SK-N-SH (cell line): ENCODE measurements around the gene PLEKHM3. TPM values are rescaled to one million over a fixed set of nuclear protein-coding genes. Genes with fewer than 3 reads are reported as not detected.
A peak's percentile ranks its signal among the peaks of the same experiment; 100 is the strongest.

Experiments used
- CTCF ChIA-PET: fragments of 300-600, 350-600 bp; formaldehyde crosslinking; extraction: SDS; loops from one replicate; lab custom pipeline; 2021; lab: Yijun Ruan, JAX
- POLR2A ChIA-PET: fragments of 350-600 bp; sonication (Branson Sonifier 250); formaldehyde crosslinking; extraction: SDS; loops from one replicate; lab custom pipeline; 2020; ENCODE audit warnings: antibody characterized with exemption, inconsistent platforms; lab: Yijun Ruan, JAX
- DNase-seq: peaks from one replicate; pipeline ENCODE4 v3.0.0; 2012
- H2AFZ ChIP-seq: fragments of 200-600 bp; sonication (generic); 2 replicates; pipeline ENCODE4 v1.8.1; 2016; ENCODE audit warnings: antibody characterized with exemption, mild to moderate bottlenecking, low read depth
- H3F3A ChIP-seq: fragments of 200-600 bp; sonication (generic); replicated peaks from 2 replicates; pipeline ENCODE3; 2016; ENCODE audit warnings: antibody characterized with exemption, mild to moderate bottlenecking; ENCODE audit not compliant: insufficient read depth
- H3K27ac ChIP-seq, 2 experiments: fragments of 200-500 bp in 1 of 2; fragments of 200-600 bp in 1 of 2; sonication (Bioruptor generic) in 1 of 2; sonication (generic), shearing (Covaris generic) in 1 of 2; 2 replicates each; pipeline versions ENCODE4 v1.5.1 to v1.6.1; 2014 to 2016; ENCODE audit warnings: low read depth in 2 of 2, inconsistent platforms in 1 of 2, low read length in 1 of 2, mild to moderate bottlenecking in 1 of 2, mixed read lengths in 1 of 2
- H3K27me3 ChIP-seq: fragments of 200-600 bp; sonication (generic), shearing (Covaris generic); 2 replicates; pipeline ENCODE4 v1.6.1; 2016; ENCODE audit warnings: mixed run types; ENCODE audit not compliant: insufficient read depth
- H3K36me3 ChIP-seq, 2 experiments: fragments of 200-500 bp in 1 of 2; fragments of 200-600 bp in 1 of 2; sonication (Bioruptor generic) in 1 of 2; sonication (generic) in 1 of 2; replicated peaks in 1 of 2; 2 replicates each; pipeline versions ENCODE3 to v1.5.1; 2014 to 2016; ENCODE audit warnings: low read length in 1 of 2, mild to moderate bottlenecking in 1 of 2; ENCODE audit not compliant: insufficient read depth in 2 of 2, control insufficient read depth in 1 of 2
- H3K4me1 ChIP-seq, 2 experiments: fragments of 200-500 bp in 1 of 2; fragments of 200-600 bp in 1 of 2; sonication (Bioruptor generic) in 1 of 2; sonication (generic), shearing (Covaris generic) in 1 of 2; 2 replicates each; pipeline versions ENCODE4 v1.5.1 to v1.6.1; 2014 to 2016; ENCODE audit warnings: low read depth in 1 of 2, low read length in 1 of 2, mixed run types in 1 of 2; ENCODE audit not compliant: insufficient read depth in 2 of 2, control insufficient read depth in 1 of 2
- H3K4me2 ChIP-seq: fragments of 200-600 bp; sonication (generic), shearing (Covaris generic); 2 replicates; pipeline ENCODE4 v1.6.1; 2017; ENCODE audit warnings: mixed run types
- H3K4me3 ChIP-seq, 2 experiments: fragments of 200-500 bp in 1 of 2; fragments of 200-600 bp in 1 of 2; sonication (Bioruptor generic) in 1 of 2; sonication (generic), shearing (Covaris generic) in 1 of 2; 2 replicates each; pipeline versions ENCODE4 v1.5.1 to v1.8.1; 2014 to 2016; ENCODE audit warnings: low read depth in 2 of 2, inconsistent platforms in 1 of 2, low read length in 1 of 2, mild to moderate bottlenecking in 1 of 2, mixed read lengths in 1 of 2, moderate library complexity in 1 of 2
- H3K79me2 ChIP-seq: fragments of 200-600 bp; sonication (generic); 2 replicates; pipeline ENCODE4 v1.8.1; 2017; ENCODE audit warnings: mild to moderate bottlenecking; ENCODE audit not compliant: insufficient read depth
- H3K9ac ChIP-seq: fragments of 200-600 bp; sonication (generic); 2 replicates; pipeline ENCODE4 v1.6.1; 2017; ENCODE audit warnings: mixed run types
- H3K9me2 ChIP-seq: fragments of 200-600 bp; sonication (generic); 2 replicates; pipeline ENCODE4 v1.6.1; 2017; ENCODE audit warnings: mixed run types
- H3K9me3 ChIP-seq: fragments of 200-600 bp; sonication (generic); 2 replicates; pipeline ENCODE4 v1.6.1; 2017; ENCODE audit warnings: mixed run types, mild to moderate bottlenecking, moderate library complexity
- H4K20me1 ChIP-seq: fragments of 200-600 bp; sonication (generic); 2 replicates; pipeline ENCODE4 v1.6.1; 2017; ENCODE audit warnings: mild to moderate bottlenecking, mixed run types; ENCODE audit not compliant: insufficient read depth
- ELF1 ChIP-seq: IDR thresholded peaks from 2 replicates; pipeline ENCODE4 v1.4.0; 2012
- EZH2phosphoT487 ChIP-seq: fragments of 200-600 bp; sonication (generic); IDR thresholded peaks from 2 replicates; pipeline ENCODE4 v1.6.1; 2017; ENCODE audit warnings: low read depth, mixed run types, mild to moderate bottlenecking, antibody characterized with exemption, moderate library complexity, borderline replicate concordance
- FOXJ3 ChIP-seq: sonication (generic); formaldehyde crosslinking; IDR thresholded peaks from 2 replicates; pipeline ENCODE4 v1.5.1; 2020; ENCODE audit warnings: mild to moderate bottlenecking, missing genetic modification reagents
- IRF3 ChIP-seq: fragments of 150-350 bp; IDR thresholded peaks from 2 replicates; pipeline ENCODE4 v1.6.1; 2016; ENCODE audit warnings: mild to moderate bottlenecking, low read depth, low read length
- MXI1 ChIP-seq: IDR thresholded peaks from 2 replicates; pipeline ENCODE4 v1.6.1; 2012; ENCODE audit warnings: mild to moderate bottlenecking, low read depth, low read length, improper control_type of control experiment
- RFX5 ChIP-seq: IDR thresholded peaks from 2 replicates; pipeline ENCODE4 v1.6.1; 2012; ENCODE audit warnings: mild to moderate bottlenecking, improper control_type of control experiment, low read length
- TEAD4 ChIP-seq: IDR thresholded peaks from 2 replicates; pipeline ENCODE4 v1.4.0; 2012; ENCODE audit warnings: mild to moderate bottlenecking, borderline replicate concordance; ENCODE audit not compliant: insufficient read depth
- USF1 ChIP-seq: IDR thresholded peaks from 2 replicates; pipeline ENCODE4 v1.4.0; 2012; ENCODE audit warnings: low read depth, borderline replicate concordance
- ZBTB33 ChIP-seq: IDR thresholded peaks from 2 replicates; pipeline ENCODE4 v1.4.0; 2012; ENCODE audit warnings: low read depth, borderline replicate concordance
- WGBS: methylation state at CpG from one replicate; pipeline ENCODE4 v1.1.6; 2017; ENCODE audit warnings: low lambda C conversion rate; 5-methylcytosine and 5-hydroxymethylcytosine counted together
- polyA plus RNA-seq, 3 experiments: library from polyadenylated mRNA; depleted of rRNA; stranded (reverse); fragments of >200 nt; gene quantifications; 2 replicates each; pipeline ENCODE4 v1.2.3, GENCODE V29; 2012

The PLEKHM3 gene
- polyA plus RNA-seq, 1 of the 3 experiments (the other 2 are of a cell fraction) = 1.9 TPM

- no peak overlapping the region for H3K27ac ChIP-seq
- no peaks in the 10 kb centered on the region for H3K9me3 ChIP-seq
- no peak for TF ChIP-seq IRF3
- TF ChIP-seq ZBTB33 = no peak
- no peak for TF ChIP-seq USF1
- TF ChIP-seq ELF1 = no peak
- no peak for TF ChIP-seq EZH2phosphoT487
- no peak for TF ChIP-seq TEAD4
- TF ChIP-seq MXI1 = no peak
- TF ChIP-seq FOXJ3 (CRISPR knock-in tag) = no peak
- no peak for TF ChIP-seq RFX5
- no peaks in the 10 kb centered on the region for H3K27me3 ChIP-seq
- H3K4me1 ChIP-seq = no peaks in the 10 kb centered on the region
- H3K79me2 ChIP-seq = no peaks in the 10 kb centered on the region
- no peak overlapping the region for H3K4me3 ChIP-seq
- DNase-seq = no peak
- 82% methylated on average over 12 of the region's 12 CpGs for whole genome bisulfite sequencing
- H3K4me2 ChIP-seq = no peak overlapping the region
- no peaks in the 10 kb centered on the region for H3K9me2 ChIP-seq
- peaks cover 5% of the 10 kb centered on the region for H3F3A ChIP-seq
- ChIA-PET POLR2A (interaction anchor here (2.7 kb wide), 1 partner anchor 14 kb away, joined by 11 read pairs; the partner anchor contains the start of gene PLEKHM3), CTCF (interaction anchor here (0.8 to 8.1 kb wide), 18 partner anchors 9 to 413 kb away, joined by 3 to 128 read pairs (median 8); partner anchors contain the start of gene FZD5)
- no peaks in the 10 kb centered on the region for H3K36me3 ChIP-seq
- H3K9ac ChIP-seq = no peak overlapping the region
- H2AFZ ChIP-seq = peak overlapping the region; percentile 67; the same call in 1 of the 2 replicates
- no peaks in the 10 kb centered on the region for H4K20me1 ChIP-seq
These were observed 14.2 kb upstream of the PLEKHM3 start for GRCh38 chr2:208039376-208040110.
